ENCODE data around the gene CHRM2. TPM values are rescaled to one million over a fixed set of nuclear protein-coding genes. Genes with fewer than 3 reads are reported as not detected.

Gene CHRM2
- total RNA-seq, 1 experiment from 2014 or later = not detected

DNA sequence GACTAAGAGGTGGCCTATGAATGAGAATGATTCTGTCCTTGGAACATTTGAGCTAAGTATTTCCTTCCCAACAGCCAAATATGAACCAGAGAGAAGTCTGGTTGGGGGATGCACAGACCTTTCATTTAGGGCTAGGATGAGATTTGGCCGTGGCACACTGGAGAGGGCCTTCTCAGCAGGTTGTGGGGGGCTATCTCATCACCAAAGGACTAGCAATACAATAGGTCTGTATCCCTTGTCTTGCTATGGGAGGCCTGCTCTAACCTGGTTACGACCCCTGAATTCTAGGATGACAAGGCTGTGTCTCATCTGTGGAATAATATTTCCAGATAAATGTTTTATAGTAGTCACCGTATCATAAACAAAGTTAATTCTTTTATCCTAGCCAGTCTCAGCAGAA is 133.0 kb downstream of the CHRM2 start:
- Histone ChIP-seq H2AFZ (ENCODE audit: low read depth, low read length, poor library complexity, severe bottlenecking) (no peak overlapping the region), H3K36me3 (ENCODE audit: control insufficient read depth in 1 of 2, insufficient read depth in 2 of 2, low read length in 2 of 2) (no peaks in the 10 kb centered on the region), H3K9ac (ENCODE audit: low read length) (no peak overlapping the region), H3K4me2 (ENCODE audit: low read length) (no peak overlapping the region), H4K20me1 (ENCODE audit: insufficient read depth) (no peaks in the 10 kb centered on the region), H3K9me3 (ENCODE audit: control insufficient read depth in 1 of 2, insufficient read depth in 1 of 2, low read depth in 1 of 2, low read length in 2 of 2) (peaks cover 4 to 13% of the 10 kb centered on the region in 2 experiments; a peak in 2 of 4 replicates), H3K79me2 (ENCODE audit: insufficient read depth, low read length) (no peaks in the 10 kb centered on the region), H3K4me3 (replicated peaks in 1 of 2; ENCODE audit: low read depth in 1 of 2, low read length in 2 of 2) (no peak overlapping the region), H3K9me2 (ENCODE audit: insufficient read depth) (no peaks in the 10 kb centered on the region), H3K4me1 (ENCODE audit: control insufficient read depth in 1 of 2, insufficient read depth in 2 of 2, low read length in 2 of 2) (no peaks in the 10 kb centered on the region), H3K27ac (ENCODE audit: low read depth, low read length) (no peak overlapping the region), H3K27me3 (ENCODE audit: insufficient read depth, low read length) (no peaks in the 10 kb centered on the region)
- BruUV-seq (replicated peaks) = no TSS peak
- no peak for ATAC-seq
- ChIA-PET RAD21 (ENCODE audit: low non-redundant PET in 1 of 2, low total read pairs in 2 of 2, uncharacterized antibody in 2 of 2, unreplicated experiment in 2 of 2) (no interaction called here), POLR2A (no interaction called here), CTCF (no interaction called here)
- DNase-seq (ENCODE audit: low read depth, low spot score) = no peak
- intact Hi-C loops (cut with micrococcal nuclease) = no loop called here
- no peak for TF ChIP-seq ZNF274 (IDR thresholded peaks at IDR 0.05; ENCODE audit: low read depth, low read length)
- TF ChIP-seq CBX3 (IDR thresholded peaks at IDR 0.05; ENCODE audit: low read depth) = no peak
- TF ChIP-seq SP1 (IDR thresholded peaks at IDR 0.05; ENCODE audit: low read depth) = no peak

DNA sequence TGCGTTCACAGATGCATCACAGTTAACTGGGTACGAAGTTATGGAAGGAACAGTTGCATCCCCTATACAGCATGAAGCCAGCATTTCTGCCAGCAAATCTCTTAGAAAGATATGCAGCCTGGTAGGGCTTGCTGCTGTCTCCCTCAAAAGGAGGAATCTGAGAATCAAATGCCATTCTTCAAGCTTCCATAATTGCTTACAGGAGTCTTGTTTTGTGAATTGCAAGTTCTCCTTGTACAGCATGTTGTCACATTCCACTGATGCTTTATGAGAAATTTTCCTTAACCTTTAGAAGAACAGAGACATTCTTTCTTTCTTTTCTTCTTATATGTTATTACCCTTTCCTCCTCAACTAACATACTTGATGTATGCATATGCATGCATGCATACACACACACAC is 134.6 kb downstream of the CHRM2 start:
- RAD21 ChIA-PET (ENCODE audit: low non-redundant PET in 1 of 2, low total read pairs in 2 of 2, uncharacterized antibody in 2 of 2, unreplicated experiment in 2 of 2) = no interaction called here
- Histone ChIP-seq H3K4me2 (ENCODE audit: low read length) (no peak overlapping the region), H3K9ac (ENCODE audit: low read length) (no peak overlapping the region), H4K20me1 (ENCODE audit: insufficient read depth) (no peaks in the 10 kb centered on the region), H3K4me1 (ENCODE audit: control insufficient read depth in 1 of 2, insufficient read depth in 2 of 2, low read length in 2 of 2) (no peaks in the 10 kb centered on the region), H3K27ac (ENCODE audit: low read depth, low read length) (no peak overlapping the region), H3K9me3 (ENCODE audit: control insufficient read depth in 1 of 2, insufficient read depth in 1 of 2, low read depth in 1 of 2, low read length in 2 of 2) (peaks cover 12 to 13% of the 10 kb centered on the region in 2 experiments; a peak in 2 of 4 replicates), H3K27me3 (ENCODE audit: insufficient read depth, low read length) (no peaks in the 10 kb centered on the region), H3K4me3 (replicated peaks in 1 of 2; ENCODE audit: low read depth in 1 of 2, low read length in 2 of 2) (no peak overlapping the region), H3K79me2 (ENCODE audit: insufficient read depth, low read length) (no peaks in the 10 kb centered on the region), H3K9me2 (ENCODE audit: insufficient read depth) (no peaks in the 10 kb centered on the region), H2AFZ (ENCODE audit: low read depth, low read length, poor library complexity, severe bottlenecking) (no peak overlapping the region), H3K36me3 (ENCODE audit: control insufficient read depth in 1 of 2, insufficient read depth in 2 of 2, low read length in 2 of 2) (no peaks in the 10 kb centered on the region)
- TF ChIP-seq, protein P1, sequence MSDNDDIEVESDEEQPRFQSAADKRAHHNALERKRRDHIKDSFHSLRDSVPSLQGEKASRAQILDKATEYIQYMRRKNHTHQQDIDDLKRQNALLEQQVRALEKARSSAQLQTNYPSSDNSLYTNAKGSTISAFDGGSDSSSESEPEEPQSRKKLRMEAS (IDR thresholded peaks at IDR 0.05) = no peak
- TF ChIP-seq ZFX (IDR thresholded peaks at IDR 0.05) (no peak), POLR2AphosphoS5 (IDR thresholded peaks at IDR 0.05; ENCODE audit: low read depth, low read length) (no peak), ATF3 (IDR thresholded peaks at IDR 0.05) (no peak), POLR2A (IDR thresholded peaks at IDR 0.05; ENCODE audit: borderline replicate concordance, extremely low read depth, insufficient read depth, insufficient read length) (no peak), ZBTB33 (IDR thresholded peaks at IDR 0.05; ENCODE audit: extremely low read depth, insufficient replicate concordance, low read length) (no peak), FOSL1 (IDR thresholded peaks at IDR 0.05; ENCODE audit: low read depth) (no peak), EGR1 (IDR thresholded peaks at IDR 0.05; ENCODE audit: low read depth) (no peak), YY1 (IDR thresholded peaks at IDR 0.05; ENCODE audit: extremely low read depth, insufficient replicate concordance, low read depth, low read length) (no peak), SRF (IDR thresholded peaks at IDR 0.05; ENCODE audit: low read depth) (no peak)
- TF ChIP-seq, protein P2, sequence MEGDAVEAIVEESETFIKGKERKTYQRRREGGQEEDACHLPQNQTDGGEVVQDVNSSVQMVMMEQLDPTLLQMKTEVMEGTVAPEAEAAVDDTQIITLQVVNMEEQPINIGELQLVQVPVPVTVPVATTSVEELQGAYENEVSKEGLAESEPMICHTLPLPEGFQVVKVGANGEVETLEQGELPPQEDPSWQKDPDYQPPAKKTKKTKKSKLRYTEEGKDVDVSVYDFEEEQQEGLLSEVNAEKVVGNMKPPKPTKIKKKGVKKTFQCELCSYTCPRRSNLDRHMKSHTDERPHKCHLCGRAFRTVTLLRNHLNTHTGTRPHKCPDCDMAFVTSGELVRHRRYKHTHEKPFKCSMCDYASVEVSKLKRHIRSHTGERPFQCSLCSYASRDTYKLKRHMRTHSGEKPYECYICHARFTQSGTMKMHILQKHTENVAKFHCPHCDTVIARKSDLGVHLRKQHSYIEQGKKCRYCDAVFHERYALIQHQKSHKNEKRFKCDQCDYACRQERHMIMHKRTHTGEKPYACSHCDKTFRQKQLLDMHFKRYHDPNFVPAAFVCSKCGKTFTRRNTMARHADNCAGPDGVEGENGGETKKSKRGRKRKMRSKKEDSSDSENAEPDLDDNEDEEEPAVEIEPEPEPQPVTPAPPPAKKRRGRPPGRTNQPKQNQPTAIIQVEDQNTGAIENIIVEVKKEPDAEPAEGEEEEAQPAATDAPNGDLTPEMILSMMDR (IDR thresholded peaks at IDR 0.05 in 2 of 3, conservative IDR thresholded peaks at IDR 0.05 in 1 of 3; ENCODE audit: borderline replicate concordance in 1 of 3, insufficient read depth in 1 of 3, low read depth in 2 of 3, low read length in 2 of 3) = no peak
- DNase-seq (ENCODE audit: low read depth, low spot score) (no peak), ATAC-seq (no peak)
- BruUV-seq (replicated peaks) = no TSS peak
- CTCF ChIA-PET = no interaction called here
- intact Hi-C loops (cut with micrococcal nuclease) = no loop called here
- POLR2A ChIA-PET = no interaction called here
